A673 (cell line): ENCODE results near the gene IWS1. TPM values are rescaled to one million over a fixed set of nuclear protein-coding genes. Genes with fewer than 3 reads are reported as not detected.

ENCODE experiments used
- BruUV-seq: library from RNA; stranded (reverse); fragments of 400-500 nt; replicated peaks from 2 replicates; lab custom pipeline; 2021; lab: Mats Ljungman, UMichigan
- CTCF ChIA-PET: fragments of 300-600 bp; sonication (Branson Sonifier 250); formaldehyde crosslinking; loops from one replicate; lab custom pipeline; 2022; ENCODE audit warnings: antibody characterized with exemption; lab: Charles Lee
- POLR2A ChIA-PET: fragments of 300-600 bp; sonication (Branson Sonifier 250); formaldehyde crosslinking; loops from one replicate; lab custom pipeline; 2022; ENCODE audit warnings: antibody characterized with exemption; ENCODE audit not compliant: low non-redundant PET; lab: Charles Lee
- DNase-seq: peaks from one replicate; pipeline ENCODE4 v3.0.0-alpha.2; 2015; ENCODE audit warnings: low spot score
- H3K27ac ChIP-seq: fragments of 200-600 bp; sonication (generic); 2 replicates; pipeline ENCODE4 v1.5.1; 2016; ENCODE audit warnings: mixed run types, low read depth, mild to moderate bottlenecking, mixed read lengths, antibody characterized with exemption, low read length; ENCODE audit not compliant: poor library complexity, severe bottlenecking
- H3K27me3 ChIP-seq: fragments of 200-600 bp; sonication (generic); replicated peaks from 2 replicates; pipeline ENCODE4 v1.6.1; 2017; ENCODE audit warnings: mixed run types, low read depth, mild to moderate bottlenecking, mixed read lengths, antibody characterized with exemption, low read length; ENCODE audit not compliant: insufficient read depth, poor library complexity
- H3K36me3 ChIP-seq: fragments of 200-600 bp; sonication (generic); 2 replicates; pipeline ENCODE4 v1.6.1; 2016; ENCODE audit warnings: mixed run types, mild to moderate bottlenecking, mixed read lengths, antibody characterized with exemption, low read length; ENCODE audit not compliant: insufficient read depth, poor library complexity, severe bottlenecking
- H3K4me1 ChIP-seq: fragments of 200-600 bp; sonication (generic); 2 replicates; pipeline ENCODE4 v1.6.1; 2017; ENCODE audit warnings: mixed run types, mild to moderate bottlenecking, mixed read lengths, antibody characterized with exemption, low read length; ENCODE audit not compliant: insufficient read depth, poor library complexity, severe bottlenecking
- H3K4me3 ChIP-seq: fragments of 200-600 bp; sonication (generic); 2 replicates; pipeline ENCODE4 v1.5.1; 2016; ENCODE audit warnings: low read depth, mixed run types, mild to moderate bottlenecking, mixed read lengths, low read length; ENCODE audit not compliant: poor library complexity, severe bottlenecking
- H3K9me3 ChIP-seq: fragments of 200-600 bp; sonication (generic); 2 replicates; pipeline ENCODE4 v1.6.1; 2016; ENCODE audit warnings: mixed run types, low read depth, mild to moderate bottlenecking, mixed read lengths, antibody characterized with exemption, low read length; ENCODE audit not compliant: poor library complexity, severe bottlenecking
- CTCF ChIP-seq: fragments of 300-800, 200-600 bp; sonication (generic); conservative IDR thresholded peaks from 2 replicates; pipeline ENCODE4 v1.5.1; 2017; ENCODE audit warnings: low read depth, mild to moderate bottlenecking, antibody characterized with exemption, low read length, moderate library complexity, mixed read lengths
- EZH2 ChIP-seq: fragments of 200-600 bp; sonication (generic); IDR thresholded peaks from 2 replicates; pipeline ENCODE4 v1.6.1; 2017; ENCODE audit warnings: borderline replicate concordance, low read depth, mild to moderate bottlenecking, mixed read lengths, antibody characterized with exemption, low read length; ENCODE audit not compliant: poor library complexity, severe bottlenecking
- intact Hi-C: fragments of 100-400 bp; cut with micrococcal nuclease; formaldehyde crosslinking; loops from one replicate; pipeline ENCODE4 v1.10.0; 2022; ENCODE audit not compliant: unreplicated experiment
- total RNA-seq: library from RNA; stranded (reverse); gene quantifications from 2 replicates; pipeline ENCODE4 v1.2.3, GENCODE V29; 2021

Gene IWS1
- total RNA-seq, 1 experiment from 2014 or later: 67.2 TPM

- intact Hi-C loops: no loop called here
- DNase-seq: no peak
- Histone ChIP-seq H3K9me3 (no peaks in the 10 kb centered on the region), H3K36me3 (no peaks in the 10 kb centered on the region), H3K4me3 (no peak overlapping the region), H3K27me3 (peaks cover 15% of the 10 kb centered on the region), H3K4me1 (no peaks in the 10 kb centered on the region), H3K27ac (no peak overlapping the region)
- ChIA-PET POLR2A (no interaction called here), CTCF (no interaction called here)
- no peak for TF ChIP-seq CTCF
- no peak for TF ChIP-seq EZH2
- BruUV-seq: no TSS peak
Measured at GRCh38 chr2:127558911-127559310, 32.6 kb upstream of the IWS1 start.

- no peak for DNase-seq
- Histone ChIP-seq H3K4me3 (no peak overlapping the region), H3K27me3 (peaks cover 27% of the 10 kb centered on the region), H3K9me3 (no peaks in the 10 kb centered on the region), H3K27ac (no peak overlapping the region), H3K4me1 (no peaks in the 10 kb centered on the region), H3K36me3 (no peaks in the 10 kb centered on the region)
- TF ChIP-seq CTCF (no peak), EZH2 (no peak)
- POLR2A ChIA-PET: no interaction called here
- no TSS peak for BruUV-seq
- CTCF ChIA-PET: no interaction called here
- intact Hi-C loops: no loop called here
Measured at GRCh38 chr2:127552846-127553245, 26.6 kb upstream of the IWS1 start.

GRCh38 chr2:127552336-127552735 is 26.0 kb upstream of the IWS1 start:
- no peak for TF ChIP-seq CTCF
- TF ChIP-seq EZH2: no peak
- BruUV-seq: no TSS peak
- peaks cover 24% of the 10 kb centered on the region for H3K27me3 ChIP-seq
- H3K27ac ChIP-seq: no peak overlapping the region
- DNase-seq: no peak
- POLR2A ChIA-PET: no interaction called here
- no peak overlapping the region for H3K4me3 ChIP-seq
- no peaks in the 10 kb centered on the region for H3K36me3 ChIP-seq
- H3K4me1 ChIP-seq: no peaks in the 10 kb centered on the region
- CTCF ChIA-PET: no interaction called here
- H3K9me3 ChIP-seq: no peaks in the 10 kb centered on the region
- intact Hi-C loops: no loop called here
